ENCODE results near the gene BAHCC1.

Gene BAHCC1

DNA sequence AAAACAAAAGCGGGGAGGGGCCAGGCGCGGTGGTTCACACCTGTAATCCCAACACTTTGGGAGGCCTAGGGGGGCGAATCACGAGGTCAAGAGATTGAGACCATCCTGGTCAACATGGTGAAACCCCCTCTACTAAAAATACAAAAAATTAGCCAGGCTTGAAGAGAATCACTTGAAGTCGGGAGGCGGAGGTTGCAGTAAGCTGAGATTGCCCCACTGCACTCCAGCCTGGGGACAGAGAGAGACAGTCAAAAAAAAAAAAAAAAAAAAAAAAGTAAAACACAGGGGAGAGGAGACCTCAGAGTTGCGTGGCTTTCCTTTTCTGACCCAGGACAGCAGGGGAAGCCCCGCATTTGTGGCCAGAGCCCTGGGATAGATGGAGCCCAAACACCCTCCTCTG, 97.4 kb downstream of the BAHCC1 start:
- POLR2A ChIA-PET: no interaction called here
- Histone ChIP-seq H3K36me3 (ENCODE audit: control insufficient read depth in 4 of 4, insufficient read depth in 4 of 4, low read length in 3 of 4) (no peaks in the 10 kb centered on the region), H3K4me3 (ENCODE audit: control insufficient read depth in 1 of 7, extremely low read depth in 1 of 7, insufficient read depth in 4 of 7, low read depth in 2 of 7, low read length in 6 of 7) (no peak overlapping the region), H3K9me3 (ENCODE audit: control extremely low read depth in 1 of 5, control insufficient read depth in 4 of 5, insufficient read depth in 2 of 5, low read depth in 1 of 5, low read length in 4 of 5) (no peaks in the 10 kb centered on the region), H3K27me3 (replicated peaks in 2 of 5; ENCODE audit: control insufficient read depth in 4 of 5, insufficient read depth in 5 of 5, low read length in 4 of 5) (peaks cover 0 to 2% (median 0%) of the 10 kb centered on the region in 5 experiments), H3K27ac (ENCODE audit: insufficient read depth in 1 of 2, low read depth in 1 of 2, low read length in 2 of 2, poor library complexity in 1 of 2, severe bottlenecking in 2 of 2) (no peak overlapping the region), H3K4me1 (ENCODE audit: control extremely low read depth in 1 of 4, control insufficient read depth in 4 of 4, insufficient read depth in 4 of 4, low read length in 3 of 4) (peaks cover 0 to 30% (median 22%) of the 10 kb centered on the region in 4 experiments)
- no peak for DNase-seq
- CTCF ChIA-PET: interaction anchor here (1.8 kb wide), 1 partner anchor 17 kb away, joined by 5 read pairs; no protein-coding TSS in a partner anchor
- WGBS (ENCODE audit: insufficient coverage): 92% methylated on average over 3 of the region's 9 CpGs

DNA sequence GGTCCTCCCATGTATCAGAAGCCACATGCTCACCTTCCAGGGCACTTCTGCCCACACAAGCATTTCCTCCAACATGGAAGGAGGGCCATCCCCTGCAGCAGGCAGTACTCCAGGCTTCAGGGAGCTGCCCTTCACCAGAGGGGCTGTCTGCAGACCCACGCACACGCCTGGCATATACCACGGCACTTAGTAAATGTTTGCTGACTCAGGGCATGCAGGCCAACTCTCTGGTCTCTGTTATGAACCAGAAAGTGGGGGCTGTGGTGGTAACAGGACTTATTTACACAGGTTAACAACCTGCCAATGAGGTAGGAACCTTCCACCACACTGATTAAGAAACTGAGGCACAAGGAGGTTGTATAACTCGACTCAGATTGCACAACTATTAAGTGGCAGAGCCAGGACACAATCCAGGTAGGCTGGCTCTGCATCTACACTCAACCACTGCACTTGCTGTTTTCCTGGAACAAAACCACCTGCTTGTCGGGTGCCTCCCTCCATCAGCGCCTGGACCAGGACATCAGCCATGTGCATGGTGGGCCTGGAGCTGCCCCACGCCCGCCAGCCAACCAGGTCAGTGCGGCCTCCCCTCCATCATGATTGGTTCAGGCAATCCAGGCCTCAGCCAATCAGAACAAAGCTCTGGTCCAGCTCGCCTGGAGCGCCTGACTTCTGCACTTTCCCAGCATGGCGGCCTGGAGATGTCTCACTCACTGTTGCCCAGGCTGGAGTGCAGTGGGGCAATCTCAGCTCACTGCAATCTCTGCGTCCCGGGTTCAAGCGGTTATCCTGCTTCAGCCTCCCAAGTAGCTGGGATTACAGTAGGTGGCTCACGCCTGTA, 98.2 kb downstream of the BAHCC1 start:
- Histone ChIP-seq H3K36me3 (ENCODE audit: control insufficient read depth in 4 of 4, insufficient read depth in 4 of 4, low read length in 3 of 4) (no peaks in the 10 kb centered on the region), H3K27me3 (replicated peaks in 2 of 5; ENCODE audit: control insufficient read depth in 4 of 5, insufficient read depth in 5 of 5, low read length in 4 of 5) (peaks cover 0 to 2% (median 0%) of the 10 kb centered on the region in 5 experiments), H3K4me1 (ENCODE audit: control extremely low read depth in 1 of 4, control insufficient read depth in 4 of 4, insufficient read depth in 4 of 4, low read length in 3 of 4) (peaks cover 0 to 23% (median 15%) of the 10 kb centered on the region in 4 experiments), H3K9me3 (ENCODE audit: control extremely low read depth in 1 of 5, control insufficient read depth in 4 of 5, insufficient read depth in 2 of 5, low read depth in 1 of 5, low read length in 4 of 5) (no peaks in the 10 kb centered on the region), H3K4me3 (ENCODE audit: control insufficient read depth in 1 of 7, extremely low read depth in 1 of 7, insufficient read depth in 4 of 7, low read depth in 2 of 7, low read length in 6 of 7) (no peak overlapping the region), H3K27ac (ENCODE audit: insufficient read depth in 1 of 2, low read depth in 1 of 2, low read length in 2 of 2, poor library complexity in 1 of 2, severe bottlenecking in 2 of 2) (no peak overlapping the region)
- ChIA-PET POLR2A (no interaction called here), CTCF (interaction anchor here (0.9 to 1.8 kb wide), 2 partner anchors 16 to 238 kb away, joined by 3 to 5 read pairs; no protein-coding TSS in a partner anchor)
- no peak for DNase-seq
- 94% methylated on average over 16 of the region's 16 CpGs for WGBS (ENCODE audit: insufficient coverage)

DNA sequence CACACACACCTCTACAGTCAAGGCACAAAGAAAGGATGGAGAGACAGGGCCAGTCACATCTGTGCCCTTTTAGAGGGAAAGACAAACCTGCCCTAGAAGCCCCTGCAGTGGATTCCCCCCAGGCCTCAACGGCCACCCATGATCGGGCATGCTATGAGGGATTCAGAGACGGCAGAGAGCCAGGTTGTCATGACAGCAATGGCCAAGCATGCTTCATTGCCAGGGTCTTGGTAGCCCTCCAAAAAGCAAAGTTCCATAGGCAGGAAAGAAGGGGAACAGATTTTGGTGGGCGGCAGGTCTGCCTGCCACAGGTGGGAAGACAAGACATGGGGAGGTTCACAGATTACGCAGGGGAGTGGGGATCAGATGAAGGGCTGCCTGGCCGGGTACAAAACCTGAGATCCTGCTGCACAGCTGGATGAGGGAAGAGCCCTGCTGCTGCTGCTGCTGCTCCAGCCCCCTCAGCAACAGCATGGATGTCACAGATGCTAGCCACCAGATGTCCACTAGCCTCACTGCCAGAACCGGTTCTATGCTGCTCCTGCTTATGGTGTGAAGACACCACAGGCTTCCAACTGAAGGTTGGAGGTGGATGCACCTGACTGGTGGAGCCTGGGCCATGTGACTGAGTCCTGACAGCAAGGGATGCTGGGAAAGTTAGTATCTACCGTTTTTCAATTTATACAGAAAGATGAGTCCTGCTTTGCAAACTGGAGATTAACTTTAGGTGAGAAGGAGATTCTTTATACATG, 99.5 kb downstream of the BAHCC1 start:
- POLR2A ChIA-PET: no interaction called here
- H3K4me1 ChIP-seq (ENCODE audit: control extremely low read depth in 1 of 4, control insufficient read depth in 4 of 4, insufficient read depth in 4 of 4, low read length in 3 of 4): peaks cover 0 to 13% (median 9%) of the 10 kb centered on the region in 4 experiments
- no peak overlapping the region for H3K27ac ChIP-seq (ENCODE audit: insufficient read depth in 1 of 2, low read depth in 1 of 2, low read length in 2 of 2, poor library complexity in 1 of 2, severe bottlenecking in 2 of 2)
- no peaks in the 10 kb centered on the region for H3K9me3 ChIP-seq (ENCODE audit: control extremely low read depth in 1 of 5, control insufficient read depth in 4 of 5, insufficient read depth in 2 of 5, low read depth in 1 of 5, low read length in 4 of 5)
- CTCF ChIA-PET: no interaction called here
- no peak overlapping the region for H3K4me3 ChIP-seq (ENCODE audit: control insufficient read depth in 1 of 7, extremely low read depth in 1 of 7, insufficient read depth in 4 of 7, low read depth in 2 of 7, low read length in 6 of 7)
- H3K27me3 ChIP-seq (replicated peaks in 2 of 5; ENCODE audit: control insufficient read depth in 4 of 5, insufficient read depth in 5 of 5, low read length in 4 of 5): peaks cover 0 to 2% (median 0%) of the 10 kb centered on the region in 5 experiments
- 76% methylated on average over 6 of the region's 8 CpGs for WGBS (ENCODE audit: insufficient coverage)
- H3K36me3 ChIP-seq (ENCODE audit: control insufficient read depth in 4 of 4, insufficient read depth in 4 of 4, low read length in 3 of 4): no peaks in the 10 kb centered on the region
- no peak for DNase-seq

DNA sequence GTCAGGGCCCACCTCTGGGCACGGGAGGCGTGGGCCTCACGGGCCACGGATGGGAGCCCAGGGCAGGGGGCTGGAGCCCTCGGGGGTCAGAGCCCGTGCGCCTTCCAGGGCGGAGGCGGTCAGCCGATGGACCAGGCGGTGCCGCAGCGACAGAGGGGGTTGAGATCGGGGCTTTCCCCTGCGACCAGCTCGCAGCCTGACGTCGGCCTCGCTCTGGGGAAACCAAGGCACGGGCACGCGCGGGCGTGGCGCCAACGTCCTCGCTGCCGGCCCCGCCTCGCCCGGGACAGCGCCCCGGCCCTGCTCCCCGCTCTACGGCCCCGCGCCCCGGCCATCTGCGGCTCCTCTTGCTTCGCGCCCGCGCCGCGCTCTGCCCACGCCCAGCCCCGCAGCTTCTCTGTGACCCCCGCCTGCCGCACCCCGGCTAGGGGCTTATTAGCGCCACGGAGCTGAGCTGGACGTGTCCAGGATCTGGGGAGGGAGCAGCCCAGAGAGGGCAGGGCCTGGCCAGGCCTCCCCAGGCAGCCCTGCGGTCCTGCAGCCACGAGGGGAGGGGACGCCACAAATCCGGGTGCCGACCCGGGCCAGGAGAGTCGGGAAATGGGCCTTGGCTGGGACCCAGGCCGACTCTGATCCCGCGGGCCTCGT, 103.8 kb downstream of the BAHCC1 start:
- WGBS (ENCODE audit: insufficient coverage): 68% methylated on average over 46 of the region's 64 CpGs
- Histone ChIP-seq H3K9me3 (ENCODE audit: control extremely low read depth in 1 of 5, control insufficient read depth in 4 of 5, insufficient read depth in 2 of 5, low read depth in 1 of 5, low read length in 4 of 5) (no peaks in the 10 kb centered on the region), H3K36me3 (ENCODE audit: control insufficient read depth in 4 of 4, insufficient read depth in 4 of 4, low read length in 3 of 4) (no peaks in the 10 kb centered on the region), H3K4me1 (ENCODE audit: control extremely low read depth in 1 of 4, control insufficient read depth in 4 of 4, insufficient read depth in 4 of 4, low read length in 3 of 4) (no peaks in the 10 kb centered on the region), H3K27ac (ENCODE audit: insufficient read depth in 1 of 2, low read depth in 1 of 2, low read length in 2 of 2, poor library complexity in 1 of 2, severe bottlenecking in 2 of 2) (no peak overlapping the region), H3K27me3 (replicated peaks in 2 of 5; ENCODE audit: control insufficient read depth in 4 of 5, insufficient read depth in 5 of 5, low read length in 4 of 5) (peaks cover 0 to 2% (median 0%) of the 10 kb centered on the region in 5 experiments), H3K4me3 (ENCODE audit: control insufficient read depth in 1 of 7, extremely low read depth in 1 of 7, insufficient read depth in 4 of 7, low read depth in 2 of 7, low read length in 6 of 7) (no peak overlapping the region)
- DNase-seq: no peak
- CTCF ChIA-PET: interaction anchor here (1.2 to 1.3 kb wide), 2 partner anchors 12 to 131 kb away, joined by 3 read pairs; no protein-coding TSS in a partner anchor
- POLR2A ChIA-PET: interaction anchor here (0.6 to 1.7 kb wide), 3 partner anchors 11 to 211 kb away, joined by 3 to 6 read pairs (median 3); no protein-coding TSS in a partner anchor

DNA sequence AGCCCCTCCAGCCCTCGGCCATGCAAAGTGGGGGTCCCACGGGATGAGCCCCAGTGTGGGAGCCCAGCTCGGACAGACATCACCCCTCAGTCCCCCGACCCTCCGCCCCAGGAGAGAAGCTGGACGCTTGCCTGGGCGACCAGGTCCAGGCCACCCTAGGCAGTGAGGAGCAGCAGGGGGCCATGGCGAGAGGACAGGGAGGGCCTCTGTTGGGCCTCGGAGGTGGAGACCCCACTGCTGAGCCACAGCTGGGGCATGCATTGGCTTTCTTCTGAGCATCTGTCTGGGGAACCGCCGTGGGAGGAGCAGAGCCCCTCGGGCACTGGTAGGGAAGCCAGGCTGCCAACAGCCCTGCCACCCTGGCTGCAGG, 104.3 kb downstream of the BAHCC1 start:
- no peak for DNase-seq
- peaks cover 0 to 2% (median 0%) of the 10 kb centered on the region in 4 experiments for H3K4me1 ChIP-seq (ENCODE audit: control extremely low read depth in 1 of 4, control insufficient read depth in 4 of 4, insufficient read depth in 4 of 4, low read length in 3 of 4)
- H3K36me3 ChIP-seq (ENCODE audit: control insufficient read depth in 4 of 4, insufficient read depth in 4 of 4, low read length in 3 of 4): no peaks in the 10 kb centered on the region
- 95% methylated on average over 9 of the region's 12 CpGs for WGBS (ENCODE audit: insufficient coverage)
- H3K27ac ChIP-seq (ENCODE audit: insufficient read depth in 1 of 2, low read depth in 1 of 2, low read length in 2 of 2, poor library complexity in 1 of 2, severe bottlenecking in 2 of 2): no peak overlapping the region
- CTCF ChIA-PET: interaction anchor here (1.3 kb wide), 1 partner anchor 131 kb away, joined by 3 read pairs; no protein-coding TSS in a partner anchor
- POLR2A ChIA-PET: interaction anchor here (0.6 kb wide), 1 partner anchor 211 kb away, joined by 3 read pairs; no protein-coding TSS in a partner anchor
- H3K4me3 ChIP-seq (ENCODE audit: control insufficient read depth in 1 of 7, extremely low read depth in 1 of 7, insufficient read depth in 4 of 7, low read depth in 2 of 7, low read length in 6 of 7): no peak overlapping the region
- H3K27me3 ChIP-seq (replicated peaks in 2 of 5; ENCODE audit: control insufficient read depth in 4 of 5, insufficient read depth in 5 of 5, low read length in 4 of 5): peaks cover 0 to 2% (median 0%) of the 10 kb centered on the region in 5 experiments
- H3K9me3 ChIP-seq (ENCODE audit: control extremely low read depth in 1 of 5, control insufficient read depth in 4 of 5, insufficient read depth in 2 of 5, low read depth in 1 of 5, low read length in 4 of 5): no peaks in the 10 kb centered on the region

DNA sequence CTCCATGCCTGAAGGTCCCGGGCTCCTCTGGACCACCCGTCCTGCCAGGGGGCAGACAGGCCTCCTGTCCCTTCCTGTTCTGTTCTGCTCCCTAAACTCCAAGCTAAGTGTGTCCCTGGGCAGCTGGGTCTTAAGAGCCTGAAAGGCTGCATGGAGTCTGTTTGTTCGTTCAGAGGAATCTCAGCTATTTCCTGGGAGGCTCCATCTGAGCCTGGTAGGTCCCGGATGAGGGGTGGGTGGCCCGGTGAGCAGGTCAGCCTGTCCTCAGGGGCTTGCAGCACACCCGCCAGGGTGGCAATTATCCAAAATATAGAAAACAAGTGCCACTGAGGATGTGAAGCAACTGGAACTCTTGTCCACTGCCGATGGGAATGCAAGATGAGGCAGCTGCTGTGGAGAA, 104.8 kb downstream of the BAHCC1 start:
- ChIA-PET CTCF (interaction anchor here (1.3 kb wide), 1 partner anchor 132 kb away, joined by 3 read pairs; no protein-coding TSS in a partner anchor), POLR2A (no interaction called here)
- Histone ChIP-seq H3K4me1 (ENCODE audit: control extremely low read depth in 1 of 4, control insufficient read depth in 4 of 4, insufficient read depth in 4 of 4, low read length in 3 of 4) (peaks cover 0 to 3% (median 0%) of the 10 kb centered on the region in 4 experiments), H3K4me3 (ENCODE audit: control insufficient read depth in 1 of 7, extremely low read depth in 1 of 7, insufficient read depth in 4 of 7, low read depth in 2 of 7, low read length in 6 of 7) (no peak overlapping the region), H3K9me3 (ENCODE audit: control extremely low read depth in 1 of 5, control insufficient read depth in 4 of 5, insufficient read depth in 2 of 5, low read depth in 1 of 5, low read length in 4 of 5) (no peaks in the 10 kb centered on the region), H3K36me3 (ENCODE audit: control insufficient read depth in 4 of 4, insufficient read depth in 4 of 4, low read length in 3 of 4) (no peaks in the 10 kb centered on the region), H3K27ac (ENCODE audit: insufficient read depth in 1 of 2, low read depth in 1 of 2, low read length in 2 of 2, poor library complexity in 1 of 2, severe bottlenecking in 2 of 2) (no peak overlapping the region), H3K27me3 (replicated peaks in 2 of 5; ENCODE audit: control insufficient read depth in 4 of 5, insufficient read depth in 5 of 5, low read length in 4 of 5) (peaks cover 0 to 2% (median 0%) of the 10 kb centered on the region in 5 experiments)
- no peak for DNase-seq
- WGBS (ENCODE audit: insufficient coverage): 79% methylated on average over 7 of the region's 7 CpGs

All from common myeloid progenitor, CD34-positive (primary cell).